ENCODE data around the gene SUPT4H1.

Gene SUPT4H1

DNA sequence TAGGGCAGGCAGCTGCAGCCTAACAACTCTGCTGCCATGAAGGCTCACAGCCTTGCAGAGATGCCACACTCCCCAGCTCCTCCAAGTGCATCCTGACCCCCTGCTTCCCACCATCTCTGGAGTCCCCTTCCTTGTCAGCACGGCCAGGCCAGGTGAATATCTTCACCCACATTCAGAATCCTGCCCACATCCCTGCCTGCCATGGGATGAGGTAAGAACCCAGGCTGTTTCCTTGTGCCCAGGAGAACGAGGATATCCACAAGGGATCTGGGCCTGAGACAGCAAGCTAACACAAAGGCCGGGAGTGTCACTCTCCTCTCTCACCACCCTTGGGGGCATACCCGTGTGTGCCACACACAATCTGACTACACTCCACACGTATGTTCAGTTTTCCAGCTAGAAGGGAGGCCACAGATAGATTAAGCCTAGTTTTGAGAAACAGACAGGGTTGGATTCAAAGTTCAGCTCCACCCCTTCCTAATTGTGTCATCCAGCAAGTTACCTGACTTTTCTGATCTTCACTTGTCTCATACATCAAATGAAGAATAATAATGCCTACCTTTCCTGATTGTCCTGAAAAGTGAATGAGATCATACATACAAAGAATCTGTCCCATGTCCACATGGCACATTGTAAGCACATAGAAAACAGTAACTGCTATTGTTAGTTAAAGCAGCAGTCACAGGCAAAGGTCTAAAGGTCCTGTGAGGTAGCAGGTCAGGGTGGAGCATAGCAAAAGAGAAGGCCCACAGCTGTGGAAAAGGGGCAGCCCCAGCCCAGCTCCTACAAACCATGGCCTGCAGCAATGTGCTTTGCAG is 17.4 kb upstream of the SUPT4H1 start:
- TF ChIP-seq CTCF (IDR thresholded peaks at IDR 0.05; ENCODE audit: low read depth, low read length), result no peak
- no peak for DNase-seq (ENCODE audit: low read depth in 2 of 2)
- H3K4me3 ChIP-seq (replicated peaks in 1 of 2; ENCODE audit: low read depth in 2 of 2, low read length in 2 of 2), result no peak overlapping the region

GRCh38 chr17:58368860-58369213 is 16.8 kb upstream of the SUPT4H1 start:
- TF ChIP-seq CTCF (IDR thresholded peaks at IDR 0.05; ENCODE audit: low read depth, low read length), result no peak
- no peak for DNase-seq (ENCODE audit: low read depth in 2 of 2)
- no peak overlapping the region for H3K4me3 ChIP-seq (replicated peaks in 1 of 2; ENCODE audit: low read depth in 2 of 2, low read length in 2 of 2)

DNA sequence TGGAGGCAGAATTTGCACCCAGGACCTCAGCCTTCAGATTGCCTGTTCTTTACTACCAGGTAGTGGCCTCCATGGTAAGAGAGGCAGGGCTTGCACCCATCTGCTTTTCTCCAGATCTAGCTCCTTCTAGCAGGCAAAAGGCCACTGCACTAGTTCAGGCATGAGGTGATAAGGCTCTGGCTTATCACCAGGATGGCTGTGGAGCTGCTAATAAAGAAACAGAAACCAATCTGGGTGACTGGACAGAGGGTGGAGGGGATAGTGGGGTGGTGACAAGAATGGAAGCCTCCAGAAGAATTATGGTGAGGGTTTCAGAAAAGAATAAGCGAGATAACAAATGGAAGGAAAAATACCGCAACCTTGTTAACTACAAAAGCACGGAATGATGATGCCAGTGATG is 15.5 kb upstream of the SUPT4H1 start:
- no peak for TF ChIP-seq CTCF (IDR thresholded peaks at IDR 0.05; ENCODE audit: low read depth, low read length)

DNA sequence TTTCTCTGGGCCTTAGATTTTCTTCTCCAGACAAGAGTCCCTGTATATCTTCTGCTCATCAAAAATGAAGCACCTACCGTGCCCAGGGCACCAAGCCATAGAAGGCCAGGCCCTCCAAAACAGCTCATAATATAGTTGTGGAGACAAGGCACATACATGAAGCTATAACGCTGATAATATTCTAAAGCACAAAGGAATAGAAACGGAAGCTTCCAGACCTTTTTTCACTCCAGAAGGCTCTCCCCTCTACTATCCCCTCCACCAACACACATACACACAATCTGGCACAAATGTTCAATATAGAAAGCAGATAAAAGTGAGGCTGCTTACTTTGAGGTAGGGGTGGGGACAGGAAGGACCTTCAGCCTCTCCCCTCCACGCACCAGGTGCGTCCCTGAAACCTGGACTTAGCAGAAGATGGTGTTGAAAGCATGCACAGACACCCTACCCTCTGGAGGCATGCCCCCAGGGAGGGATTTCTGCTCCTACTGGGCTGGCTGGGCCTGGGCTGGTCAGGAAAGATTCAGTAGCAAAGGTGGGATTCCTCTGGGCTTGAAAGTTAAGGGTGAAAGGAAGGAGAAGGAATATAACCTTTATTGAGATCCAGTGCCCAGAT is 14.1 kb upstream of the SUPT4H1 start:
- DNase-seq (ENCODE audit: low read depth in 2 of 2), result no peak
- TF ChIP-seq CTCF (IDR thresholded peaks at IDR 0.05; ENCODE audit: low read depth, low read length), result no peak
- no peak overlapping the region for H3K4me3 ChIP-seq (replicated peaks in 1 of 2; ENCODE audit: low read depth in 2 of 2, low read length in 2 of 2)

More for the DNA sequence above, 15.5 kb upstream of the SUPT4H1 start:
- DNase-seq (ENCODE audit: low read depth in 2 of 2), result no peak
- no peak overlapping the region for H3K4me3 ChIP-seq (replicated peaks in 1 of 2; ENCODE audit: low read depth in 2 of 2, low read length in 2 of 2)

DNA sequence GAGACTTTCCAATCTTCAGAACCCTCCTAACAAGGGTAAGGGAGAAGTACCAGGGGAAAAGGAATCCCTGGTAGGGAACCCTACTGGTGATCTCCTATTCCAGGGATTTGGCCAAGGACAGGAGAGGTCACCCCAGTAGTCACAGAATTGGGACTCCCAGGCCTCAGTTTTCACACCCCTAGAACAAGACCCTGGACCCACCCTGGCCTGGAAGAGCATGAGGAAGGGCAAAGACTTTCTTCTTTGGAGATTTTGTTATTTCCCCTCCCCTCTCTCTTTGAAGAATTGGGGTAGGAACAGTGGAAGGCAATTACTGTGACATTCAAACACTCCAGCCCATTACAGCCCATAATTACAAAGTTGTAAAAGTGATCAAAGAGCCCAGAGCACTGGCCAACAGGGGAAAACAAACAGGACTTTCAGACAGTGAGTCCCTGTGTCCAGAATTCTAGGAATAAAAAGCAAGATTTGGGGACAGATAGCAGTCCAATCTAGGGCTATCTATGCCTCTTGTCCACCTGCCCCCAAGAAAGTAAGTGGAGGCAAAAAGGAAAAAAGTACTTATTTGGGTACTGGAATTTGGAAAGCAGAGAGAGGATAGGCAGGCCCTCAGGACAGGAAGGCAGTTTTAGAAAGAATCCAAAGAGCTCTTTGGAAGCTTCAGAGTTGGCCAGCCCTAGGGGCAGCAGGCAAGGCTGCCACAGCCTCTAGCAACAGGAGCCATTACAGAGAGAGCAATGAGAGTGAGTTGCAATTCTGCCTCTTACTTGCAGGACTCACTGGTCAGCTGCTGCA is 13.4 kb upstream of the SUPT4H1 start:
- DNase-seq (ENCODE audit: low read depth in 2 of 2), result no peak
- no peak for TF ChIP-seq CTCF (IDR thresholded peaks at IDR 0.05; ENCODE audit: low read depth, low read length)
- H3K4me3 ChIP-seq (replicated peaks in 1 of 2; ENCODE audit: low read depth in 2 of 2, low read length in 2 of 2), result no peak overlapping the region

DNA sequence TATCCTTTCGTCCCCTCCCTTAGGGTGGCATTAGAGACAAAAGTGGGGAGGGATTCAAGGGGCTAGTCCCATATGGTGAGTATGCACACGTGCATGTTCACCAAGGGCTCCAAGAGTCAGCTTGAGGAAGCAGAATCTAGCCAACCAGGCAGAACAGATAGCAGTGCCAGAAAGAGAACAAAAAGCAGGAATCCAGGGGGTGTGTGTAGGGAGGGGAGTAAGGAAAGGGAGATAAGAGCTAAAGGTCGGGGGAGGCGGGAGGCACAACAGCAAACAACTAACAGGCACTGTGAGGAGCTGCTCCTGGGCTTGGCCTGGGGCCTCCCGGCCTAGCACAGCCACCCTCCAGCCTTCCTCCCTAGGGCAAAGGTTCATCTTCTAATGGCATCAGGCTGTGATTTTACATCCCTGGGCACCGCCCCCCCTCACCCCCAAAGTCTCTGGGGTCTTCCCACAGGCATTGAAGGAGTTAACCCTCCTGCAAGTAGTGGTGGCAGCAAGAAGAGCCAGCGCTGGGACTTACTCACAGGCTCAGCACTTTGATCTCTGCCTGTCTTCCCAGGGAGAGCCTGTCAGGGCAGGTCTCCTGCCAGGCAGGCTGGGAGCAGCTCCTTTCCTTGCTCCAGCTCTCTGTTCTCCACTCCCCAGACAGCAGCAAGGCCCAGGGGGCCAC is 12.4 kb upstream of the SUPT4H1 start:
- TF ChIP-seq CTCF (IDR thresholded peaks at IDR 0.05; ENCODE audit: low read depth, low read length), result no peak
- DNase-seq (ENCODE audit: low read depth in 2 of 2), result peak in 1 of 2 donors; percentile 24

More for the DNA sequence above, 12.4 kb upstream of the SUPT4H1 start:
- no peak overlapping the region for H3K4me3 ChIP-seq (replicated peaks in 1 of 2; ENCODE audit: low read depth in 2 of 2, low read length in 2 of 2)
